HepG2 (cell line): ENCODE data around the gene PVRIG.
"Not testable (repeated sequence)": the region's sequence is repeated elsewhere in the genome, so short reads cannot be mapped to it uniquely, and the experiment has no call there.

Source experiments
- ATF7 ChIP-seq, 2 experiments: fragments of 450-650 bp in 1 of 2; sonication (generic) in 1 of 2; formaldehyde crosslinking in 1 of 2; IDR thresholded peaks; 2 replicates each; pipeline versions ENCODE4 v1.4.0 to v1.6.1; 2016 to 2020; ENCODE audit warnings: antibody characterized with exemption in 1 of 2, mild to moderate bottlenecking in 1 of 2, missing genetic modification reagents in 1 of 2
- EP300 ChIP-seq, 3 experiments: sonication (generic) in 1 of 3; formaldehyde crosslinking in 1 of 3; IDR thresholded peaks; 2 replicates each; pipeline versions ENCODE4 v1.5.1 to v1.6.1; 2011 to 2020; ENCODE audit warnings: low read depth in 2 of 3, low read length in 2 of 3, borderline replicate concordance in 1 of 3, improper control_type of control experiment in 1 of 3, mild to moderate bottlenecking in 1 of 3, missing genetic modification reagents in 1 of 3, moderate library complexity in 1 of 3
- ERF ChIP-seq: IDR thresholded peaks from 2 replicates; pipeline ENCODE4 v1.6.1; 2018; ENCODE audit warnings: missing biosample characterization, missing genetic modification reagents
- NR2F6 ChIP-seq, 2 experiments: IDR thresholded peaks; 2 replicates each; pipeline ENCODE4 v1.6.1; 2016; ENCODE audit warnings: antibody characterized with exemption in 1 of 2, mild to moderate bottlenecking in 1 of 2
- POLR2AphosphoS5 ChIP-seq: IDR thresholded peaks from 2 replicates; pipeline ENCODE4 v1.6.1; 2012; ENCODE audit warnings: low read depth, low read length
- RBFOX2 ChIP-seq: fragments of 200-400 bp; formaldehyde crosslinking; IDR thresholded peaks from 2 replicates; pipeline ENCODE4 v1.6.1; 2017; ENCODE audit warnings: low read depth, mild to moderate bottlenecking, low read length
- SUZ12 ChIP-seq: fragments of 150-350 bp; IDR thresholded peaks from 2 replicates; pipeline ENCODE4 v1.6.1; 2014; ENCODE audit warnings: low read depth, low read length
- TMF1 ChIP-seq: sonication (generic); formaldehyde crosslinking; IDR thresholded peaks from 2 replicates; pipeline ENCODE4 v1.8.1; 2022; ENCODE audit warnings: low read depth, missing genetic modification reagents
- ZNF121 ChIP-seq: sonication (generic); formaldehyde crosslinking; IDR thresholded peaks from 2 replicates; pipeline ENCODE4 v1.5.0; 2020; ENCODE audit warnings: mild to moderate bottlenecking, missing genetic modification reagents
- TF ChIP-seq, protein P1 (sequence below): sonication (generic); formaldehyde crosslinking; IDR thresholded peaks from 2 replicates; pipeline ENCODE4 v1.4.0; 2020; ENCODE audit warnings: mild to moderate bottlenecking, missing genetic modification reagents
- TF ChIP-seq, protein P2 (sequence below): sonication (generic); formaldehyde crosslinking; IDR thresholded peaks from 2 replicates; pipeline ENCODE4 v1.5.0; 2020; ENCODE audit warnings: missing genetic modification reagents

DNA sequence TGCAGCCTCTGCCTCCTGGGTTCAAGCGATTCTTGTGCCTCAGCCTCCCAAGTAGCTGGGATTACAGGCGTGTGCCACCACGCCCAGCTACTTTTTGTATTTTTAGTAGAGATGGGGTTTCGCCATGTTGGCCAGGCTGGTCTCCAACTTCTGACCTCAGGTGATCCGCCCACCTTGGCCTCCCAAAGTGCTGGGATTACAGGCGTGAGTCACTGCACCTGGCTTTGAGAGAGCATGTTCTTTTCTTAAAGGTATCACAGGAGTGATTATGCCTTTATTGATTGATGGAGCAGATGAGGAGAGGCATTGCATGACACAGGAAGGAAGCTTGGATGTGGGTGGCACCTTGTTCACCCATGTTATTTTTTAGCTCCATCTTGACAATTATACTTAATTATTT lies 36.7 kb upstream of the PVRIG start:
- not testable (repeated sequence) for TF ChIP-seq EP300 (IDR thresholded peaks at IDR 0.05; ENCODE audit: low read depth in 2 of 2, low read length in 2 of 2); EP300 (CRISPR knock-in tag; IDR thresholded peaks at IDR 0.05; ENCODE audit: borderline replicate concordance); ATF7 (IDR thresholded peaks at IDR 0.05); ATF7 (CRISPR knock-in tag; IDR thresholded peaks at IDR 0.05); NR2F6 (IDR thresholded peaks at IDR 0.05); NR2F6 (CRISPR knock-in tag; IDR thresholded peaks at IDR 0.05); SUZ12; POLR2AphosphoS5; ERF (CRISPR knock-in tag); RBFOX2; TMF1 (CRISPR knock-in tag); ZNF121
- TF ChIP-seq, protein P1, sequence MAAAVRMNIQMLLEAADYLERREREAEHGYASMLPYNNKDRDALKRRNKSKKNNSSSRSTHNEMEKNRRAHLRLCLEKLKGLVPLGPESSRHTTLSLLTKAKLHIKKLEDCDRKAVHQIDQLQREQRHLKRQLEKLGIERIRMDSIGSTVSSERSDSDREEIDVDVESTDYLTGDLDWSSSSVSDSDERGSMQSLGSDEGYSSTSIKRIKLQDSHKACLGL (CRISPR knock-in tag): not testable (repeated sequence)
- TF ChIP-seq, protein P2, sequence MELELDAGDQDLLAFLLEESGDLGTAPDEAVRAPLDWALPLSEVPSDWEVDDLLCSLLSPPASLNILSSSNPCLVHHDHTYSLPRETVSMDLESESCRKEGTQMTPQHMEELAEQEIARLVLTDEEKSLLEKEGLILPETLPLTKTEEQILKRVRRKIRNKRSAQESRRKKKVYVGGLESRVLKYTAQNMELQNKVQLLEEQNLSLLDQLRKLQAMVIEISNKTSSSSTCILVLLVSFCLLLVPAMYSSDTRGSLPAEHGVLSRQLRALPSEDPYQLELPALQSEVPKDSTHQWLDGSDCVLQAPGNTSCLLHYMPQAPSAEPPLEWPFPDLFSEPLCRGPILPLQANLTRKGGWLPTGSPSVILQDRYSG (CRISPR knock-in tag): not testable (repeated sequence)
